Activated naive CD4-positive, alpha-beta T cell treated with anti-CD3 and anti-CD28 coated beads, Interleukin-2, amount 50 U/mL, for 24 hours (primary cell): ENCODE results near the gene ENTPD3.
A peak's percentile ranks its signal among the peaks of the same experiment; 100 is the strongest.

Source experiments
- H3K27ac Mint-ChIP-seq: one replicate; pipeline ENCODE4 v1.8.0; 2021; ENCODE audit warnings: mild to moderate bottlenecking, mixed read lengths
- H3K27me3 Mint-ChIP-seq: one replicate; pipeline ENCODE4 v1.8.0; 2021; ENCODE audit warnings: mixed read lengths
- H3K36me3 Mint-ChIP-seq: one replicate; pipeline ENCODE4 v1.8.0; 2021; ENCODE audit warnings: mixed read lengths
- H3K4me1 Mint-ChIP-seq: one replicate; pipeline ENCODE4 v1.8.0; 2021; ENCODE audit warnings: mixed read lengths
- H3K4me3 Mint-ChIP-seq: one replicate; pipeline ENCODE4 v1.8.0; 2021; ENCODE audit warnings: mild to moderate bottlenecking, mixed read lengths
- H3K9me3 Mint-ChIP-seq: one replicate; pipeline ENCODE4 v1.8.0; 2021; ENCODE audit warnings: mixed read lengths

Gene ENTPD3, protein sequence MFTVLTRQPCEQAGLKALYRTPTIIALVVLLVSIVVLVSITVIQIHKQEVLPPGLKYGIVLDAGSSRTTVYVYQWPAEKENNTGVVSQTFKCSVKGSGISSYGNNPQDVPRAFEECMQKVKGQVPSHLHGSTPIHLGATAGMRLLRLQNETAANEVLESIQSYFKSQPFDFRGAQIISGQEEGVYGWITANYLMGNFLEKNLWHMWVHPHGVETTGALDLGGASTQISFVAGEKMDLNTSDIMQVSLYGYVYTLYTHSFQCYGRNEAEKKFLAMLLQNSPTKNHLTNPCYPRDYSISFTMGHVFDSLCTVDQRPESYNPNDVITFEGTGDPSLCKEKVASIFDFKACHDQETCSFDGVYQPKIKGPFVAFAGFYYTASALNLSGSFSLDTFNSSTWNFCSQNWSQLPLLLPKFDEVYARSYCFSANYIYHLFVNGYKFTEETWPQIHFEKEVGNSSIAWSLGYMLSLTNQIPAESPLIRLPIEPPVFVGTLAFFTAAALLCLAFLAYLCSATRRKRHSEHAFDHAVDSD

DNA sequence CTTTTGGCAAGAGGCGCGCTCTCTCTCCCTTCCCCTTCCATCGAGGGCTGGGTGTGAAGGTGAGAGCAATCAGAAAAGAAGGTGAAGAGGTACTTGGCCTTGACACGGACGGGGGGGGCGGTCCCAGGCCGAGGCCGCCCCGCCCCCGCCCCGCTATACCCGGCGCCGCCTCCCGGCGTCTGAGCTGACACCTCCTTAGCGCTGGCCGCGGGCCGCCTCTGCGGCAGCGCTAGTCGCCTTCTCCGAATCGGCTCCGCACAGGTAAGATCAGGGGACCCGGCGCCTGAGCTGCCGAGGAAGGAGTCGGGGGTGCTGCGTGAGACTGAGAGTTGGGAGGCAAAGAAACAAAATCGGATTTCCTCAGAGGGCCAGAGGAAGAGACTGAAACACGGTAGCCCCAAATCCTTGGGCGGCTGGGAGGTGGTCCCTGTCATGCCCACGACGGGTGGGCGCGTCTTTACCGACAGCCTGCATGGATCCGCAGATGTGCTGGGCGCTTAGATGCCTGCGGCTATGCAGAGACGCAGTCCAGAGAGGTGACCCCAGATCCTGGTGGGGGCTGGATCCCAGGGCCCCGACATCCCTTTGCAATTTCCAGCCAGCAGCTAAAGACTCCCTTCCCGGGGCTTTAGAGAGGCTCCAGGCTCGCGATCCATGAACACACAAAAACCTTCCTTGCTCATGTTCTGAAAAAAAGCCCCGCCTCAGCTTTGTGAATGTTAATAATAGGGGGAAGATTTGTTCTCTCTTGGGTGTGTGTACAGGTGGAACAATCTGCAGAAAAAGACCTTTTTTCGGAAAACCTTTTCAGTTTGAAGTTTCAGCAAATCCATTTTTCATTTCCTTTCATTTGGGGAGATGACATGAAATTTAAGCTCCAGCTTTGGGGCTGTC is at the start of gene ENTPD3:
Gene ENTPD3 (plus strand): TSS at position 184 of the 894 bp plus-strand sequence. CDS start 874 bp downstream, outside the sequence.
- Mint-ChIP-seq H3K4me3 (peak within 1 kb of the TSS; percentile 73), H3K36me3 (peaks cover 1% of the 10 kb centered on the region), H3K4me1 (peaks cover 9% of the 10 kb centered on the region), H3K27ac (peak within 1 kb of the TSS; percentile 42), H3K27me3 (peaks cover 30% of the 10 kb centered on the region), H3K9me3 (no peaks in the 10 kb centered on the region)

DNA sequence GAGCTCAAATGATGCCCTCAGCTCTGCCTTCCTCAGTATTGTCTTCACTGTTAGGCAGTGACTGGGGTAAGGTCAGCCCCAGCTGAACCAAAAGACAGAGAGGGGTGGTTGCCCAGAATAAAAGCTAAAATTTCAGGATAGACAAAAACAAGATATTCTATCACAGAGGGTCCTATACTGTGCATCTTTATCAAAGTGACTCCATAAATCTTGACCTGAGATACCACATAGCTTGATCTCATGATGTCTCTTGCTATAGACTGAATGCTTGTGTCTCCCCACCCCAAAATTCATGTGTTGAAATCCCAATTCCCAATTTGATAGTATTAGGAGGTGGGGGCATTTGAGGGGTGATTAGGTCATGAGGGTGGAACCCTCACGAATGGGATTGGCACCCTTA is 47.1 kb upstream of the ENTPD3 start:
- Mint-ChIP-seq H3K4me1 (no peaks in the 10 kb centered on the region), H3K27ac (no peak overlapping the region), H3K27me3 (peaks cover 2% of the 10 kb centered on the region), H3K4me3 (no peak overlapping the region), H3K9me3 (no peaks in the 10 kb centered on the region), H3K36me3 (no peaks in the 10 kb centered on the region)

DNA sequence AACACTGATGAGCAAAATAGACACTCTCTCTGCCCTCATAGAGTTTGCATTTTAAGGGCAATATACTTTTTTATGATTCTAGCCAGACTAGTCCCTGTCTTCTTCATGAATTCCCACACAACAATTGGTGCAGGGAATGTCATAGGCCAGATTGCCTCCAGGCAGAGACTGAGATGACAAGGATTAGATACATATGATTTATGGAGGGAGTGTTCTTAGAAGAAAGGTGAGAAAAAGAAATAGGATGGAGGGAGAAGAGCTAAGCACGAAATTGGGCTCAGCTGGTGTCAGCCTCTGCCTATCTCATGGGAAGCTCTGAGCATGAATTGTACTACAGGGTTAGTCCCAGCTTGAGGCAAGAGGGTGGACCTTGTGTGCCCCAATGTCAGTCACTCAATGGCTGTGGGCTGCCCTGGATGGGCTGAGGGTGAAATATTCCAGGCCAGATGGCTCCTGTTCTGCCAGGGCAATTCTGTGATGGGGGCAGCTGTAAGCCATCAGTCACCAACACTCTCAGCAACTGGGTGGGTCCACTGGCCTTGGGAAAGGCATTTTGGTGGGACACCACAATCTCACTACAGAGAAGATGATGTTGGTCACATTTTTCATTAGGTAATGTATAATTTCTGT is 46.3 kb upstream of the ENTPD3 start:
- Mint-ChIP-seq H3K4me3 (no peak overlapping the region), H3K27ac (no peak overlapping the region)

DNA sequence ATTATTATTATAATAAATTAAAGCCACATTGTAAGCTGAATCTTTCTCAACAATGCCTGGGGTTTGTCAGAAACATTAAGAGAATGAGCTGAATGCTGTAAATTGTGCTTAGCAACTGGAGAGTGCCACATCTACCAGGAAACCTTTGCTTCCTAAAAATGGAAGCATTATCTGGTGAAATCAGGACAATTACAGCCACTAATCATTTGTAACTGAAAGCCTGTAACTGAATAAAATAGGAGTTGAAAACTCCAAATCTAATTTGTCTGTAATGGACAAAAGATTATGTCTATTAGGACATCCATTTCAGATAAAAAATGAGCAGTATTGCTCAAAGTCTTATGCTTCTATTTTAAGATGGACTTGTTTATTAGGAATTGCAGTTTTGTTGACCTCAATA is 45.3 kb upstream of the ENTPD3 start:
- Mint-ChIP-seq H3K27me3 (peaks cover 2% of the 10 kb centered on the region), H3K4me3 (no peak overlapping the region), H3K27ac (no peak overlapping the region), H3K4me1 (no peaks in the 10 kb centered on the region), H3K36me3 (no peaks in the 10 kb centered on the region), H3K9me3 (no peaks in the 10 kb centered on the region)

More for the DNA sequence above, 46.3 kb upstream of the ENTPD3 start:
- Mint-ChIP-seq H3K9me3 (no peaks in the 10 kb centered on the region), H3K27me3 (peaks cover 2% of the 10 kb centered on the region), H3K36me3 (no peaks in the 10 kb centered on the region), H3K4me1 (no peaks in the 10 kb centered on the region)

DNA sequence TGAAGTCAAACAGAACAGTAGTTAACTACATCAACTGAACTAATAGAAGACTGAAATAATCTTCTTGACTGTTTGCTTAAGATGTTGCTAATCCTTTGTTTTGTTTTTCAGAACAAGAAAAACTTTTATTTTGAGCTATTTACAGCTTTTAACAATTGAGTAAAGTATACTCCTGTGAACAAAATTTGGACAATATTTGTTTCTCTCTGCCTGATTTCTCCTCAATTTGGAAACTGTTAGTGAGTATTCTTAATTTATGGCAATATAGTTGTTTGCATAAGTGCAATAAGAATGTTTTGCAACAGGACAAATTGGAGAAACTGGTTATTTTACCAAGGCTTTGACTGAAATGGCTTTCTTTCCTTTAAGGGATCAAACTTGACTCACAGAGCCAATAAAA is 36.5 kb upstream of the ENTPD3 start:
- Mint-ChIP-seq H3K4me3 (no peak overlapping the region), H3K27me3 (peaks cover 10% of the 10 kb centered on the region), H3K36me3 (no peaks in the 10 kb centered on the region), H3K27ac (no peak overlapping the region), H3K9me3 (peaks cover 6% of the 10 kb centered on the region), H3K4me1 (no peaks in the 10 kb centered on the region)

DNA sequence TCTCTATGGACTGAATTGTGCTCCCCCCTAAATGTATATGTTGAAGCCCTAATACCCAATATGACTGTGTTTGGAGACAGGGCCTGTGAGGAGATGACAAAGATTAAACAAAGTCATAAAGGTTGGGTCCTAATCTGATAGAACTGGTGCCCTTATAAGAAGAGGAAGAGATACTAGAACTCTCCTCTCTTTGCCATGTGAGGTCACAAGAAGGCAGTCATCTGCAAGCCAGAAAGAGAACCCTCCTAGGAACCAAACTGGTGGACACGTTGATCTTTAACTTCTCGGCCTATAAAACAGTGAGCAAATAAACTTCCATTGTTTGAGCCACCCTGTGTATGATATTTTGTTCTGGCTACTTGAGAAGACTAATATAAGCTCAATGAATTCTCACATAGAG is 31.6 kb upstream of the ENTPD3 start:
- H3K27me3 Mint-ChIP-seq = peaks cover 16% of the 10 kb centered on the region
- peaks cover 6% of the 10 kb centered on the region for H3K9me3 Mint-ChIP-seq
- no peaks in the 10 kb centered on the region for H3K4me1 Mint-ChIP-seq
- no peaks in the 10 kb centered on the region for H3K36me3 Mint-ChIP-seq
- H3K4me3 Mint-ChIP-seq = no peak overlapping the region
- H3K27ac Mint-ChIP-seq = no peak overlapping the region

DNA sequence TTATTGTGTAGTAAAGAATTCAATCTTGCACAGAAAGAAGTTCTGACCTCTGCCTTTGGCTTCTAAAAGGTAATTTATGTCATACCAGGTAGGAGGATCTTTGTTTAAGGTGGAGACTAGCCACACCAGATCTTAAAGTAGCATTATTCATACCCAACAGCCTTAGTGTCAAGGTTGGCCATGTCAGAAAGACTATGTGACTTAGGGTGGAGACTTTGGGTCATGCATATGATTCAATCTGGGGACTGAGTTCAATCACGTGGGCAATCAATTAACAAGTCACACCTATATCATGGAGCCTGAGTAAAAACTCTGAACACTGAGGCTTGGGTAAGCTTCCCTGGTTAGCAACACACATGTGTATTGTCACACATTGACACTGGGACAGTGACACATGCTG is 28.5 kb upstream of the ENTPD3 start:
- Mint-ChIP-seq H3K27ac (no peak overlapping the region), H3K4me3 (no peak overlapping the region), H3K9me3 (no peaks in the 10 kb centered on the region)

DNA sequence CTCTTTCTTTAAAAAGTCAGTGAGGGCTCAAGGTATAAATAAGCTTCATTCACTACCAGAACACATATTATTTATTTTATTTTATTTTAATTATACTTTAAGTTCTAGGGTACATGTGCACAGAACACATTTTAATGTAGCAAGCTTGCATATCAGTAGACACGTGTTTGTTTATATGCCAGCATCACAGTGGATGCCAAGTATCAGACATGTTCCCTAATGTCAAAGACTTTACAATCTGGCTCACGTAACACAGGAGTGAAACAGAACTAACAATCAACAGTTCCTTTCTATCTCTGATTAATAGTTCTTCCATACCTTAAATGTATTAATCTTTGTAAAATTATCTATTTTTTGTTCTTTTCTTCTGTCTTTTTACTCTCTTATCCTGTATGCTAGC is 23.3 kb upstream of the ENTPD3 start:
- Mint-ChIP-seq H3K4me3 (no peak overlapping the region), H3K27ac (no peak overlapping the region), H3K27me3 (peaks cover 3% of the 10 kb centered on the region), H3K9me3 (no peaks in the 10 kb centered on the region), H3K4me1 (no peaks in the 10 kb centered on the region), H3K36me3 (no peaks in the 10 kb centered on the region)

More for the DNA sequence above, 28.5 kb upstream of the ENTPD3 start:
- H3K4me1 Mint-ChIP-seq = no peaks in the 10 kb centered on the region
- peaks cover 13% of the 10 kb centered on the region for H3K27me3 Mint-ChIP-seq
- H3K36me3 Mint-ChIP-seq = no peaks in the 10 kb centered on the region

DNA sequence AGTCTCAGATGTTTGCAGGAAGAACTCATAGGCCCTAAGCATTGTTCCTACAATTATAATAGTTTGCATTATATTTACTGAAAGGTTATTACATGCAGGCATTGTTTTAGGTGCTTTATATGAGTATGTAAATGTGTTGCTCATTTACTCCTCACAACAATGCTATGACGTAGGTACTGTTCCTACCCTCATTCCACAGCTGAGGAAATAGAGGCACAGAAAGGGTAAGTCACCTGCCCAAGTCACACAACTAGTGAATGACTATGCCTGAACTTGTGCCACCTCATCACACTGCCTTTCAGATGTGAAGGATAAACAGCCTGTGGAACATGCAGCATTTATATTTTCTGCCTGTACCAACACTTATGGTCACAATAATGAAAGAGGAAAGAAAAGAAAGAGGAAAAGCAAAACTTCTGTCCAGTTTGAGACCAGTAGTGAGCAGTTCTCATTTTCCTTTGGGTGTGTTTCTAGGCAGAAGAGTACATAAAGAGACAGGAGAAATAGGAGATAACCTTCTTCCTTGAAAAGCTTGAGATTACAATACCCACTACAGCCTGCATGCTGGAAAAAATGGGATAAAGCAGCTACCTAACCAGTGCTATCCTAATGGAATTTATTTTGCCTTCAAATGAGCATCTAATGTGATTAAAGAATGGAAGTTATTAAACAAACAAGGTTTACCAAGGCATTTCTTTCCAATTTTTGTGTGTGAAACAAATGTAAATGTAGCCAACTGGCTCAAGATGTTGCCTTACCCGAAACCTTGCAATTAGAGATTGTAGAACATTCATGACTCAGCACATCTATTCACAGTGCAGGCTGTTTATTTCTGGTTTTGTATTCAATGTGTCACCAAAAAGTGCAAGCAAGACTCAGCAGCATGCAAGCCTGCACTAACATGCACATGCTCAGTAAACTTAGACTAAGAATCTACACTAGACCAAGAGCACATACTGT is 20.5 kb upstream of the ENTPD3 start:
- peaks cover 8% of the 10 kb centered on the region for H3K27me3 Mint-ChIP-seq
- no peaks in the 10 kb centered on the region for H3K4me1 Mint-ChIP-seq
- H3K9me3 Mint-ChIP-seq = no peaks in the 10 kb centered on the region
- no peak overlapping the region for H3K4me3 Mint-ChIP-seq
- peaks cover 2% of the 10 kb centered on the region for H3K36me3 Mint-ChIP-seq
- no peak overlapping the region for H3K27ac Mint-ChIP-seq

DNA sequence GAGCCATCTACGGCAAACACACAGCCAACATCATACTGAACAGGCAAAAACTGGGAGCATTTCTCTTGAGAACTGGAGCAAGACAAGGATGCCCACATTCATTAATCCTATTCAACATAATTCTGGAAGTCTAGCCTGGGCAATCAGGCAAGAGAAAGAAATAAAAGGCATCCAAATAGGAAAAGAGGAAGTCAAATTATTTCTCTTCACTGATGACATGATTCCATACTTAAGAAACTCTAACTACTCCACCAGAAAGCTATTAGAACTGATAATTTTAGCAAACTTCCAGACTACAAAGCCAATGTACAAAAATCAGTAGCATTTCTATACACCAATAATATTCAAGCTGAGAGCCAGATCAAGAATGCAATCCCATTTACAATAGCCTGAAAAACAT is 17.3 kb upstream of the ENTPD3 start:
- no peak overlapping the region for H3K27ac Mint-ChIP-seq
- no peaks in the 10 kb centered on the region for H3K9me3 Mint-ChIP-seq
- no peak overlapping the region for H3K4me3 Mint-ChIP-seq
- no peaks in the 10 kb centered on the region for H3K4me1 Mint-ChIP-seq
- peaks cover 13% of the 10 kb centered on the region for H3K27me3 Mint-ChIP-seq
- peaks cover 2% of the 10 kb centered on the region for H3K36me3 Mint-ChIP-seq

DNA sequence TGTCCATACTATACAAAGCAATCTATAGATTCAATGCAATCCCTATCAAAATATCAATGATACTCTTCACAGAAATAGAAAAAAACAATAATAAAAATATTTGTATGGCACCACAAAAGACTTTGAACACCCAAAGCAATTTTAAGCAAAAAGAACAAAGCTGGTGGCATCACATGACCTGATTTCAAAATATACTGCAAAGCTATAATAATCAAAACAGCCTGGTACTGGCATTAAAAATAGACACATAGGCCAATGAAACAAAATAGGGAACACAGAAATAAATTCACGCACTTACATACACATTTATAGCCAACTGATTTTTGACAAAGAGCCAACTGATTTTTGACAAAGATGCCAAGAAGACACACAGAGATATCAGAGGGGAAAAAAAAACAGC is 9.2 kb upstream of the ENTPD3 start:
- no peaks in the 10 kb centered on the region for H3K4me1 Mint-ChIP-seq
- H3K4me3 Mint-ChIP-seq = no peak overlapping the region
- H3K36me3 Mint-ChIP-seq = peaks cover 2% of the 10 kb centered on the region
- no peak overlapping the region for H3K27ac Mint-ChIP-seq
- H3K27me3 Mint-ChIP-seq = peaks cover 4% of the 10 kb centered on the region
- H3K9me3 Mint-ChIP-seq = peaks cover 8% of the 10 kb centered on the region

DNA sequence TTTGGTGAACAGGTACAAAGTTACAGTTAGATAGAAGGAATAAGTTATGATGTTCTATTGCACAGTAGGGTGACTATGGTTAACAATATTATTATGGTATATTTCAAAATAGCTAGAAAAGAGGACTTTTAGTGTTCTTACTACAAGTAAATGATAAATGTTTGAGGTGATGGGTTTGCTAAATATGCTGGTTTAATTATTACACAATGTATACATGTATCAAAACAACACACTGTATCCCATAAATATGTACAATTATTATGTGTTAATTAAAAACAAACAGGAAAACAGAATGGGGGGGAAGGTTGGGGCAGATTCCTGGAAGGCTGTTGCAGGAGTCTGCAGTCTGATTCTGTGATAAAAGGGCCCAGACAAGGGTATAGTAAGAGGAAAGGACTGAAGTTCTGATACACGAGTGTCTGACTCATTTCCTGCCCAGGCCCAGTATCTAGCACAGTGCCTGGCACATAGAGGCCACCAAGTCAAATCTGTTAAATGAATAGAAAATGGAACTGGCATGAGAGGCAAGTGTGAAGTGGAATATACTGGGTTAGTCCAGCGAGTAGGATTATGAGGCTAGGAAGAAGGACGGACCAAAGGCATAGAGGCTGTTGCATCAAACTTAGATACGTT is 7.2 kb upstream of the ENTPD3 start:
- H3K4me1 Mint-ChIP-seq = no peaks in the 10 kb centered on the region
- H3K36me3 Mint-ChIP-seq = peaks cover 3% of the 10 kb centered on the region
- H3K27me3 Mint-ChIP-seq = peaks cover 5% of the 10 kb centered on the region
- no peak overlapping the region for H3K27ac Mint-ChIP-seq
- H3K9me3 Mint-ChIP-seq = peaks cover 8% of the 10 kb centered on the region
- no peak overlapping the region for H3K4me3 Mint-ChIP-seq

DNA sequence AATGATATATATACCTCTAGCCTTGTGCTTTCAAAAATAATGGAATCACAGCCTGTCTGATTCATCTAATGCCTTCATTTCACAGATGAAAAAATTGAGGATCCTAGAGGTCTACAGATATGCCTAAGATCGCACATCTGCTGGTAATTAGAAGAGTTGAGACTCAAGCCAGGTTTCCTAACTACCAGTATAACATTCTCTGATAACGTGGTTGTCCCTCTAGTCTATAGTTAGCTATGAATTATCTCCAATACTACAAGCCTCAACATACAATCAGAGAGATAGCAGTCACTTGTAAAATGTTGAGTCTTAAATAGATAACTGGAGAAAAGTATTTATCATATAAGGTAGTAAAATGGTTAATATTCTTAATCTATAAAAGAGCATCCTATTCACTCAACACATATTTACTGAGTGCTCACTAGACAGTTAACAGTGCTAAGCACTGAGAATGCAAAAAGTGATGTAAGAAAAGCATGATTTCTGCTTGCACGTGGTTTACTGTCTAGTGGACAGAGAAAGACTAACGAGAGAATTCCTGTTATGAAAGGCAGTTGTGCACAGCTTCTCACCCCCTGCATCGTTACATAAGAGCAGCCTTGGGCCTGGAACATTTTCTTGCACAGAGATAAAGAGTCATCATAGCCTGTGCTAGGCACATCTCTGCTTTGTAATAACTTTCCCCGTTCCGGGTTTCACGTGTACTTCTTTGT is 4.9 kb upstream of the ENTPD3 start:
- H3K27ac Mint-ChIP-seq = no peak overlapping the region
- no peak overlapping the region for H3K4me3 Mint-ChIP-seq
- H3K4me1 Mint-ChIP-seq = peaks cover 7% of the 10 kb centered on the region
- H3K27me3 Mint-ChIP-seq = peaks cover 11% of the 10 kb centered on the region
- no peaks in the 10 kb centered on the region for H3K9me3 Mint-ChIP-seq
- peaks cover 3% of the 10 kb centered on the region for H3K36me3 Mint-ChIP-seq

DNA sequence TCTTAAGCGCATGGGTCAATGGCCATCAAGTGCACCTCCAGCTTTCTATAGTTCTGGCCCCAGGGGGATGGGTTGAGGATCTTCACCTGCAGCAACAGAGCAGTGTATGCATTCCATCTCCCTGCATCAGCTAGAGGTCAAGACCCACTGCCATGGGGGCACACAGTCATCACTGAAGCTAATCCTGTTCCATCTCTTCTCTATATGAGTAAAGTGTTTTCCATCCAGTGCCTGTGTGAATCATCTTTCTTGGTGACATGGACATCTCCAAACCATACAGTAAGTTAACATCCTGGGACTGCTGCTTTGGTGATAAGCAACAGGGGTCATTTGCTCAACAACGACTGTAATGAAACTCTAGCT is 4.4 kb upstream of the ENTPD3 start:
- H3K27ac Mint-ChIP-seq = no peak overlapping the region
- peaks cover 9% of the 10 kb centered on the region for H3K4me1 Mint-ChIP-seq
- H3K36me3 Mint-ChIP-seq = peaks cover 3% of the 10 kb centered on the region
- peaks cover 13% of the 10 kb centered on the region for H3K27me3 Mint-ChIP-seq
- no peaks in the 10 kb centered on the region for H3K9me3 Mint-ChIP-seq
- H3K4me3 Mint-ChIP-seq = no peak overlapping the region
